D721Med (cell line): ENCODE data around the gene ASPG.
A peak's percentile ranks its signal among the peaks of the same experiment; 100 is the strongest.

Source experiments
- DNase-seq: peaks from one replicate; pipeline ENCODE4 v3.0.0; 2011; ENCODE audit warnings: low spot score; ENCODE audit not compliant: insufficient read length
- FAIRE-seq: peaks from 2 replicates; lab custom pipeline; 2011; peaks lifted over from hg19 to GRCh38; lab: Jason Lieb, UNC
- TF ChIP-seq, protein P1 (sequence below): IDR thresholded peaks from 2 replicates; pipeline ENCODE4 v1.5.1; 2012; ENCODE audit warnings: mild to moderate bottlenecking, control low read depth; ENCODE audit not compliant: insufficient read depth; ENCODE audit errors: missing control alignments

The ASPG gene

DNA sequence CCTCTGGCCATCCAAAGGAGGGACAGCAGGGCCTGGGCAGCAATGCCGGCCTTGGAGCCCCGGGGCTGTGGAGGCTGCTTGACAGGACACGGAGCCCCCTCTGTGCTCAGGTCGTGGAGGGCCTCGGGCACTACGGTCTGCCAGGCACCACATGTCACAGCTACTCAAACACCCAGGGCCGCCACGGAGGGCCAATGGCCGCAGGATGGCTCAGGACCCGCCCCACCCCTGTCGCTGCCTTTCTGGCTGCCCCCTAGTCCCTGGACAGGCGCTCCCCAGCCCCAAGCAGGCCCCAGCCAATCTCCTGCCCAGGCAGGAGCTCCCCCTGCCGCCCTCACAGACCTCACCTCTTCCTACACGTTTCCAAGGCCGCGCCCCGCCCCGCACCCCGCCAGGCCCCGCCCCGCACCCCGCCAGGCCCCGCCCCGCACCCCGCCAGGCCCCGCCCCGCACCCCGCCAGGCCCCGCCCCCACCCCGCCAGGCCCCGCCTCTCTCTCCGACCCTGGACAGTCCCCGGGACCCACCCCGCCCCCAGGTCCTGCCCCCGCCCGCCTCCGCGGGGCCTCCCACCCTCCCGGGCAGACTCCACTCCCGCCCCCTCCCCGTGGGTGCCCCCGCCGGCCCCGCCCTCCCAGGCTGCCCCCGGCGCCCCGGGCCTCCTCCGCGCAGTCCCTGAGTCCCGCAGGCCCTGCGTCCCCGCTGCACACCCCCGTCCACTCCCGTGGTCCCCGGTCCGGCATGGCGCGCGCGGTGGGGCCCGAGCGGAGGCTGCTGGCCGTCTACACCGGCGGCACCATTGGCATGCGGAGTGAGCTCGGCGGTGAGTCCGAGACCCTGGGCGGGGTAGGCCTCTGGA is at the start of gene ASPG:
ASPG (plus strand) TSS at position 669 of the 857 bp plus-strand sequence; CDS start at position 740, 71 bp downstream.
- FAIRE-seq (no peak), DNase-seq (peak; percentile 19)
- TF ChIP-seq, protein P1, sequence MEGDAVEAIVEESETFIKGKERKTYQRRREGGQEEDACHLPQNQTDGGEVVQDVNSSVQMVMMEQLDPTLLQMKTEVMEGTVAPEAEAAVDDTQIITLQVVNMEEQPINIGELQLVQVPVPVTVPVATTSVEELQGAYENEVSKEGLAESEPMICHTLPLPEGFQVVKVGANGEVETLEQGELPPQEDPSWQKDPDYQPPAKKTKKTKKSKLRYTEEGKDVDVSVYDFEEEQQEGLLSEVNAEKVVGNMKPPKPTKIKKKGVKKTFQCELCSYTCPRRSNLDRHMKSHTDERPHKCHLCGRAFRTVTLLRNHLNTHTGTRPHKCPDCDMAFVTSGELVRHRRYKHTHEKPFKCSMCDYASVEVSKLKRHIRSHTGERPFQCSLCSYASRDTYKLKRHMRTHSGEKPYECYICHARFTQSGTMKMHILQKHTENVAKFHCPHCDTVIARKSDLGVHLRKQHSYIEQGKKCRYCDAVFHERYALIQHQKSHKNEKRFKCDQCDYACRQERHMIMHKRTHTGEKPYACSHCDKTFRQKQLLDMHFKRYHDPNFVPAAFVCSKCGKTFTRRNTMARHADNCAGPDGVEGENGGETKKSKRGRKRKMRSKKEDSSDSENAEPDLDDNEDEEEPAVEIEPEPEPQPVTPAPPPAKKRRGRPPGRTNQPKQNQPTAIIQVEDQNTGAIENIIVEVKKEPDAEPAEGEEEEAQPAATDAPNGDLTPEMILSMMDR: no peak

DNA sequence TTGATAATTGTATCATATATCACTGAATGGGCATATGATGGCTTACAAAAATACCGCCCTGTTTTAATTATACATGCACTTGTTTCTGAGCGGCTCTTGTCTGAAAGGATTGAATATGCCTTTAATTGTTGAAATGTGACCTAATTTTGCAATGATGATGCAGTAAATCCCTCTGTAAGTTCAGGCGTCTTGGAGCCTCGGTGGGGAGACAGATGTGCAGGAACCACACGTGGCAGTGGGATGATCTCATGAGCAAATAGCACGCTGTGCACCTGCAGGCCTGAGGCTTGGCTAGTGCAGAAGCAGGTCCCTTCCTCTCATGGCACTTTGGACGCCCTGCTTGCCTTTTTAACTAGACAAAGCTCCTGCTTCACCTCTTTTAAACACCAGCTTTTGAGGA is 49.3 kb upstream of the ASPG start:
- DNase-seq: peak; percentile 76
- peak; percentile 92 for FAIRE-seq
- TF ChIP-seq, protein P1: no peak

DNA sequence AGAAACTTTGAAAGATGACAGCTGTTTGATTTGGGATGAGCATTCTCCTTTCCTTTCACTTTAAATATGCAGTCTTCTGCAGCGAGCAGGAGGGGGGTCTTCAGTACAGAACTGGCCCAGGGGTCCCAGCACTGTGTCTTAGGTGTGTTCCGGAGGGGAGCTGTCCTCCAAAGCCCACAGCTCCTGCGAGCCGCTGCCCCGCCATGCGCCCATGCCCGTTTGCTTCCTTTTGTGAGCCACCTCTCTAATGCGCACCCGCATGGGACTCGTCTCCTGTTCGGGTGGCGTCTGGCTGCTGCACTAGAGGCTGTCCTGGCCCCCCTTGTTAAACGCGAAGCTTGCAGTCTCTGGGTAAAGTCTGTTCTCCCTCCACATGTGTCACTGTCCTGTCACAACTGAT is 48.4 kb upstream of the ASPG start:
- TF ChIP-seq, protein P1: no peak
- DNase-seq: no peak
- peak; percentile 21 for FAIRE-seq

GRCh38 chr14:104037903-104038302 is 47.6 kb upstream of the ASPG start:
- FAIRE-seq (no peak), DNase-seq (no peak)
- TF ChIP-seq, protein P1: no peak

- TF ChIP-seq, protein P1: no peak
- FAIRE-seq (no peak), DNase-seq (no peak)
Measured at GRCh38 chr14:104039214-104039613, 46.3 kb upstream of the ASPG start.

DNA sequence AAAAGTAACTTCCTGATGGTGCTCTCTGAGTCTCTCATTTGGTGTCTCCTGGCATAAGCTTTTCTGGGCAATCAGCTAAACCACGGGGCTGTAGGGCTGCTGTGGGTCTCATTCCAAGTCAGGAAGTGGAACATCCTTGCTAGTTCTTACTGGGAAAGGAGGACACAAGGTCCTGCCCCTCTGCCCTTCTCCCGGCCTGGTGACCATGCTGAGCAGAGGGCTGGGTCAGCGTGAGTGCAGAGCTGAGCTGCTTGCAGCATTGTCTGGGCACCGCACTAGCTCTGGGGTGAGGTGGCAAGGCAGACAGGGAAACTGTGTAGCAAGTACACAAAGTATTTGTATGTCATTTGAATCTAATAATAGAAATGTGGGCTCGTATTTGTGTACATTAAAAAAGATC is 45.0 kb upstream of the ASPG start:
- DNase-seq (no peak), FAIRE-seq (no peak)

More for the DNA sequence above, 45.0 kb upstream of the ASPG start:
- TF ChIP-seq, protein P1: no peak
